ENCODE data around the gene ETV3. TPM values are rescaled to one million over a fixed set of nuclear protein-coding genes. Genes with fewer than 3 reads are reported as not detected.
A peak's percentile ranks its signal among the peaks of the same experiment; 100 is the strongest.

The ETV3 gene
- polyA plus RNA-seq, 10 donors: 13.1 to 20.7 (median 15.8) TPM

DNA sequence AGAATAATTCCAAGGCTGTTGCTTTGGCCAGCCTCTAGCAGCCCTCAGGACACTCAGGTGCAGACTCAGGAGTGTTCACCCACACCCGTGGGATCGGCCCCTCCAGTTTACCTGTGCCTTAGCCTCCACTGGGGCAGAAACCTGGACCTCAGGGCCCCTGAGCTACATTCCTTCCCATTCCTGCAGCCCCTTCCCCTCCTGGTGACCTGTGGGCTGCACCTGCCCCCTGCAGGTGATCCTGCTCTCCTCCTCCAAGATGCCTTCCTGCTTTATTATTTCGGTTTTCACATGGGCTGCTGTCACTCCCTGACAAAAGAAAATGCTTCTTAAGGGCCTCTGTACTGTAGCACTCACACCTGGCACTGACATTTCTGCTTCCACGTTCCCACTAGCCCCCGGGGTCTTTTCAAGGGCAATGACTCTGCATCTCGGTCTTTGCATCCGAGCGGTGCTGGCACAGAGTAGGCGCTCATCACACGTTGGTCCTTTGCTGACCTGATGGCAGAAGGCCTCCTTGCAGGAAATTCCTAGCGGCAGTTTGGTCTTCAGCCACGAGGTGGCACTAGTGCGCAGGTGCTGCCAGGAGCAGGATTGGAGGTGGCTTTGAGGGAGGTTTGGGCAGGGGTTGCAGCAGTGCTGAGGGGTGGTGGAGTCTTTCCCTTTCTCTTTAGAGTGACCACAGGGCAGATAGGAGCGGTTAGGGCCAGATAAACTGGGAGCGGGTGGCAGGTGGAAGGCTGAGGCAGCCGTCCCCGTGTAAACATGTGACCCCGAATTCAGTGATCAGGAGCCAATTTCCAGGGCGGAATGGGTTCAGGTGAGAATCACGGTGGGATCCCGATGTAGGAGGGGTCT lies 25.3 kb upstream of the ETV3 start:
- DNase-seq: peak in 2 of 3 donors; percentile 64 to 67

DNA sequence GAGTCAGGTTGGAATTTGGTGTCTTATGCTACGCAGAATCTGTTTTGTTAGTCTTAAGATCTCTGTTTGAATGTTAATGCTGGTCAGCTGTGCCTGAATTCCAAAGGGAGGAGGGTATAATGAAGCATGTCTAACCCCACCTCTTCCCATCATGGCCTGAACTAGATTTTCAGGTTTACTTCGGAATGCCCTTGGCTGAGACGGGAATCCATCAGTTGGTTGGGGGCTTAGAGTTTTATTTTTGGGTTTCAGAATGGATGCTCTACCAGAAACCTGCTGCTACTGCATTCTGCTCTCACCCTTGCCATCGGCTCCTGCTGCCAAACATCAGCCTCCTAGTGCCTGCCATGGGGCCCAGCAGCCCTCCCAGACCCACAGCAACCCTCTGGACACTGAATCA lies 24.1 kb upstream of the ETV3 start:
- no peak for DNase-seq

DNA sequence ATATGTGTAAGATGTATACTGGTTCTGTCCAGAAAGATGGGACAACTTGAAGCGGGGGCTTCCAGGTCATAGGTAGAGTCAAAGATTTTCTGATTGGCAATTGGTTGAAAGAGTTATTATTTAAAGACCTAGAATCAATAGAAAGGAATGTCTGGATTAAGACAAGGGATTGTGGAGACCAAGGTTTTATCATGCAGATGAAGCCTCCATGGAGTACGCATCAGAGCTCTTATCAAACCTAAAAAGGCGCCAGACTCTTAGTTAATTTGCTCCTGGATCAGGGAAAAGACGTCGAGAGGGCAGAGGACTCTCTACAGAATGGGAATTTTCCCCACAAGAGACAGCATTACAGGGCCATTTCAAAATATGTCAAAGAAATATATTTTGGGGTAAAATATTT lies 23.7 kb upstream of the ETV3 start:
- no peak for DNase-seq

DNA sequence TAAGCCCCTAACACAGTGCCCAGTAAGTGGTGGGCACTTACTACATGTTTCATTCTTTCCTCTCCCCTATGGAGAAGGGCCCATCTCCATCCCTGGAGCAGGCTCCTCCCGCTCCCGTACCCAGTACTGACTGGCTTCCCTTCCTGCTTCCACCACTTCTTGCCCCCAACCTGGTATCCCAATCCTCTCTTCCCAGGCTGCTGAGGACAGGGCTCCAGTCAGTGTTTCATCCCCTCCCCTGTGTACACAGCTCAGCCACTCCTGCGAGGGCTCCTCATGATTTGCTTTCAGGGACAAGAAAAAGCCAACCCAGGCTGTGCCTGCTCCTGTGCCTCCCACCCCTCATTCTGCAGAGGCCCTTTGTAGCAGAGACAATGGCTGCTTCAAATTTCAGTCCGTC lies 20.8 kb upstream of the ETV3 start:
- DNase-seq: no peak

DNA sequence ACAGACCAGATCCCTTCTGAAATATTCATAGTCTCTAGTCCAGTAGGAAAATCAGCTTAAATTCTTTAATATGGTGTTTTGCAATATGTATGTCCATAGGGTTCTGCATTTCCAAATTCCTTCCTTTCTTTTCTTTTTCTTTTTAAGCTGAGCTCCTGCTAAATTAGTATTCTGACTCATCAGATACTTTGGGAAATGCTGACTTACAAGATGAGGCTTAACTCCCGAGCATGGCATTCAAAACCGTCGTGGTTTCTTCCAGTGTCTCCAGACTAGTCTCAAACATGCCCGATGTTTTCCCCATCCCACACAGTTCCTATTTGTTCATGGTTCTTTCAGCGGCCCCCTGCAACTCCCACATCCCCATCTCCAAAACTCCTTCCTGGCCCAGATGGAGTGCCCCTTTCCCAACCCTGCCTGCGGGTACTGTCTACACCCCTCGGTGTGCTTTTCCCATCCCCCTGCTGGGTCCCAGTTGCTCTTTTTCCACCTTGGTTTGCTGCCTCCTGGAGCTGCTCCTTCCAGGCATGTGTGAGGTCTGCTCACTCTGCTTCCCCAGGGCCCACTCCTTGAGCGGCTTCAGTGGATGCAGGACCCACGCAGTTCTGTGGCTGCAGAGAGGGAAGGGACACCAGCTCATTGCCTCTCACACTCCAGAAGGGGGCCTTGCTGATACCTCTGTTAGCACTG lies 19.5 kb upstream of the ETV3 start:
- no peak for DNase-seq

DNA sequence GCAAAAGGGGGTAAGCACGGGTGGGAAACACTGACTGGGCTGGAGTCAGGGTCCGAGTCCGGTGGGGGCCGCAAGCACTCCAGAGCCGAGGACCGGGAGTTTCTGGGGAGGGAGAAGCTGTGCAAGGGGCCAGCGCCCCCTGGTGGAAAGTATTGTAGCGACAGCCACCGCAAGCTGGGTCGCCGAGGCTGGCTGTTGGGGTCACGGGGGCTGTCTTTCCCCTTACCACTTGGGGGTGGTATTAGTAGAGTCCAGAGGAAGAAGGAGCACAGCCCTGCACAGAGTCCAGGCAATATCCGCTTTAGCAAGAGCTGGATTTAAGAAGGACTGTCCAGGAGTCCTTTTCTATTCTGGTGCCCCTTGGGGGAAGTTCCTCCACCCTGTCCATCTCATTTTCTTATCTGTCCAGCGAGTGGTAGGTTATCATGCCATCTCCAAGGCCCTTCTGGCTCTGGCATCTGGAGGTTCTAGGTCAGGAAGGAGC lies 17.9 kb upstream of the ETV3 start:
- peak; percentile 49 to 86 (median 76) for DNase-seq

DNA sequence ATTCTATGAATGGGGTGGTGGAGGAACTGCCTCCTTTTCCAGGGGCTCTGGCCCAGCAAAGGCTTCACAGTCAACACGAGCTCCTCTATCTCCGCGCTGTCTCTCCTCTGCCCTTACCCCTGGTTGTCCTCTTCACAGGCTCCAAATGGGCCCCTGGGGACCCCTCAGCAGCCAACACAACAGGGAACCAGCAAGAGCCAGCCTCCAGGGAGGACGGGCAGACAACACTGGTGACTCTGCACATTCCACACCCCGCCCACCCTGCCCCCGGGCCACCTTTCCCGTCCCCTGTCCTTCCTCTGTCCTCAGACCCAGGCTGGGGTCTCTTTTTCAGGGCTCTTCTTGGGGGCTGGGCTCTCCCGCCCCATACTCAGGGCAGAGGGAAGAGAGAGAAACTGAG lies 17.5 kb upstream of the ETV3 start:
- DNase-seq: no peak

DNA sequence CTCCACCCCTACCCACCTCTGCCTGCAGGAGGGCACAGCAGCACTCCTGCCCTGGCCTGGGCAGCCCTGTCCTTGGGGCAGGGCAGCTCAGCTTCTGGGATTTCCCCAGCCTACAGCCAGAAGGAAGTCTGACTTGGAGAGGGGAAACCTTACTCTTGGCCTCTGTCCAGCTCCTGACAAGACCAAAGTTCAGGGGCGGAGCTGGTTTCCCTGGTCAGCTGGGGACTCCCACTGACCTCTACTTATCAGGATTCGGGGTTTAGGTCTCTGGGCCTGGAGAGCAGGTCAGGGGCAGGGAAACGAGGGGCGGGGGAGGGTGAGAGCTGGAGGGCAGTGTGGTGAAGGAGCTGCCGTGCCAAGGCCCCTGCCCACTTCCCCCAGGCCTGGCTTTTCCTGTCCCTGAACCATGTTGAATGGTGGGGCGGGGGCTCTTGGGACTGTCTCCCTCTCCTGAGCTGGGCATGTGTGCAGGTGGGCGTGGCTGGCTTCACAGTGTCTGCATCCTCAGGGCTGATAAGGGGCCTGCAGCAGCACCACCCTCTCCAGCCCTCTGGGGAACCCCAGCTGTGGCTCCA lies 16.8 kb upstream of the ETV3 start:
- DNase-seq: peak in 2 of 3 donors; percentile 40 to 66

DNA sequence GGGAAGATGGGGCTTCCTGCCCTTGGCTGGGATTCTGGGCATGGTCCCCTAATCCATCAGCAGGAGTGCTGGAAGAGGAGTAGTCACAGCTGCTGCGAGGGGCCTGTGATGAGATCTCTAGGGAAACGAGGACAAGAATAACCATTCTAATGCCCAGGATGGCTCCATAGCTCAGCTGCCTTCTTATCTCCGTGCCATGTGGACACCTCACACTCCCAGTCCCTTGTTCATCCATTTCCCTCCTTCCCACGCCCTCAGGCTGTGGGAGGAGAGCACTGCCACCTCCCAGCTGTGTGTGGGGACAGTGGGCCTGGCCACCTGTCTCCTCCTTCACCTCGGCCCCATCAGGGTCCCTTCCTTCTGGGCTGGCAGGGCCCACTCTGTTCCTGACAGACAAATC lies 16.1 kb upstream of the ETV3 start:
- no peak for DNase-seq

DNA sequence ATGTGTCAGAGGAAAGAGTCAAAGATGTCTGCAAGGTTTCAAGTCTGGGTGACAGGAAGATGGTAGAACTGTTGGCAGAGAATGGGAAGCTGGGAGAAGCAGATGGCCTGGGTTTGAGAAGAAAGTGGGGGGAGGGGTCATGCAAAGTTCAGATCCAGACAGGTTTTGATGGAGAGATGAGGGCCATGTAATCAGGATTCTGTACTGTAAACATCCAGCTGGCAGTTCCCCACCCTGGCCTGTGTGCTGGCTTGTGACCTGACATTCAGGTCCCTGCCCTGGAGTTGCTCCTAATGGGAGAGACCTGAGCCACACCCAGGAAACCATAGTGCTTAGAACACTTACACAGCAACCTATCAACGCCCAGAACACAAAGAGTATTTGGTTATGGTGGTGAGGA lies 15.6 kb upstream of the ETV3 start:
- DNase-seq: no peak

DNA sequence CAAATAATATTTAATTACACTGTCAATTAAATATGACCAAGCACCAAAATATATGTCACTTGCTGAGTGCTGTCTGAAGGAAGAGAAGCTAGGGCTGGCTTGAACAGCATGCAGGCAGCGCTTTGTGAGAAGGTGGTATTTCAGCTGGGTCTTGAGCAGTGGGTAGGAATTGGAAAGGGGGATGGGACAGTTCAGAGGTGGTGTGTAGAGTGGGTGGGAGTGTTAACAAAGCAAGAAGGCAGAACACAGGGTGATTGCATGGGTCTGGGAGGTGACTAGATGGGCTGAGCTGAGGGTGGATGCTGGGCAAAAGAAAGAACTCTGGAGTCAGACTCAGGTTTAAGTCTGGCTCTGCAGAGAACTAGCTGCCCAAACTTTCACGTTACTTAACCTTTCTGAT lies 14.3 kb upstream of the ETV3 start:
- no peak for DNase-seq

DNA sequence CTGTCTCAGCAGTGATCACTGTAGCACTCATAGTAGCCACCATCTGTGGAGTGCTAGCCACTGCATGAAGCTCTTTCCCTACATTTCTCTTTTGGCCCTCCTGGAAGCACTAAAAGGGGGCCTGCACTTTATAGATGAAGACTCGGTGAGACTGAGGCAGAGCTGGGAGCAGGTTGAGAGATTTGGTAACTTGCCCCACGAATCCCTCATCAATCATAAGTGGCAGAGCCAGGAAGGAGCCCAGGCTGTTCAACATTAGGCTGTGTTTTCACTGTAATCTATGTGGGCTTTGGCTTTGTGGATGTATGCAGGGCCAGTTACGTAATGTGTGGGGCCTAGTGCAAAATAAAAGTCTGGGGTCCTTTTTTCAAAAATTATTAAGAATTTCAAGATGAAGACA lies 13.3 kb upstream of the ETV3 start:
- DNase-seq: no peak

DNA sequence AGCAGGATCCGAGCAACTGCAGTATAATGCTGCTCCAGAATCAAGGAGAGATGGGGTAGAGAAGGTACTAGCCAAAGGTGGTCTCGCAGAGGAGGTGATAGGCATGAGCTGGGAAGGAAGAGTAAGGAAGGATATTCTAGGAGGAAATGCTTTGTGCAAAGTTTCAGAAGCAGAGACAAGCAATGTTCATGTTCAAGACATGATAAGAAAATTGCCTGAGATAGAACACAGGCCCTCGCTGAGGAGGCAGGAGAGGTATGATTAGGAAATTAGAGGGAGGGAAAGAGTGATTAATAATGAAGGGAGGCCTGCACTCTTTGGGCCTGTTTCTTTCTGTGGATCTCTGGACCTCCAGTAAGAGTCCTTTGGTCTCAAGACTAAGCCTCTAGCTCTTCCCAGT lies 12.9 kb upstream of the ETV3 start:
- DNase-seq: no peak

DNA sequence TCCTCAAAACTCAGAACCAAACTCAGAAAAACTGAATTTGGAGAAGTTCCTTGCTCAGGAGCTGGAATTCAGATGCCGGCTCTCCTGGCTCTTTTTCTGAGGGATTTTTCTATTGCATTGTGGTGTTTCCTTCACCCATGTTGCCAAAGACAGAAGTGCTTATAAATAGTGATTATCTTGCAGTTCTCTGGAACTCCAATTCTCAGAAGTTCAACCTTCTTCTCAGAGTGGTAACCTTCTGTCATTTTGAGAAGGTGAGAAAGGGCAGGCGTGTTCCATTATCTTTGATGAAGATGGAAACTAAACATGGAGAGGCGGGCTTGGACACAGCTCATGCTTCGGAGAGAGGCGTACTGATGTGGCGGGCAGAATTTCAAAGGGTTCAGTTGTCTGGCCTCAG lies 12.4 kb upstream of the ETV3 start:
- DNase-seq: no peak

DNA sequence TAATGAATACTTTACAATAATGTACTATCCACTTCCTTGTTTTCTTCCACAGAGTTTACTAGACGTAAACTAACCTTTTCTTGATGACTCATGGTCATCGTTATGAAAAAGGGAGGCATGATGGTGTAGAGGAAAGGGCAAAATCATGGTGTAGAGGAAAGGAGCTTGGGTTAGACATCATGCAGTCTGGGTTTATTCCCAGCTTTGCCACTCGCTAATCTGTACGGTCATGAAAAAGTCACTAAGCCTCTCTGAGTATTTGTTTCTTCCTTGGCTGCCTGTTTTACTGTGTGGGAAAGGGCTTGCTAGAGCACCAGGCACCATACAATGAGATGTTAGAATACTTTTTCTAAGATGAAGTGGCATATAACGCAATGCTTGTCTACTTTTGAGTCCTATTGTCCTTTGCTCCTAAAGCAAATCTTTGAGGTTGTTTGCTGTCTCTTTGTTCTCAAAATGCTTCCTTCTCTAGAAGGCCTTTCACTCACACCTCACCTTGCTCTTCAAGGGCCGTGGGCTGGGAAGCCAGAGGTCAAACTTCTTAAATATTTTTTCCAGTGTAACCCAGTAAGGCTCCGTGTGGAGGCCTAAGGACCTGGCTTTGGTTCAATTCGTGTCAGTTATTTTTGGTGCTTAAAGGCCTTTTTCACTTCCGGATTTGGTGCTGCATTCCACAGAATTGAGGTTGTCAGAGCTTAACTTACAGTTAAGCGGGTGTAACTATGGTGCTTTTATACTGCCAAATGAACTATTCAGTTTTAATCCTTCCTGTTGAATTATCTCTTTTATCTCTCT lies 9.9 kb upstream of the ETV3 start:
- DNase-seq: no peak

DNA sequence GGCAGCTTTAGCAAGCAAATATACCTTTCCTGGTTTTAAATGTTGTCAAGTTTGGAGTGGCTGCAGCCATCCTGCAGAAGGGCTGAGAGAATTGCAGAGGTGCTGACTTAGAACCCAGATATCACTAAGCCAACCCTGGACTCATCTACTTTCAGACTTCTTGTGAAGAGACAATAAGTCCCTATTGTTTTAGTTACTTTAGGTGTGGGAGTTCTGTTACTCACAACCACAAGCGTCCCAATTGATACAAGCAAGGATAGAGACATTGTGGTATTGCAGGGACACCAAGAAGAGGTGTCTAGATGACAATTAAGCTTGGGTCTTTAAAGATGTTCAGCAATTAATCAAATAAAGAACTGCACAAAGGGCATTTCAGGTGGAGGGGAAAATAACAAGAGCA lies 8.8 kb upstream of the ETV3 start:
- DNase-seq: no peak

DNA sequence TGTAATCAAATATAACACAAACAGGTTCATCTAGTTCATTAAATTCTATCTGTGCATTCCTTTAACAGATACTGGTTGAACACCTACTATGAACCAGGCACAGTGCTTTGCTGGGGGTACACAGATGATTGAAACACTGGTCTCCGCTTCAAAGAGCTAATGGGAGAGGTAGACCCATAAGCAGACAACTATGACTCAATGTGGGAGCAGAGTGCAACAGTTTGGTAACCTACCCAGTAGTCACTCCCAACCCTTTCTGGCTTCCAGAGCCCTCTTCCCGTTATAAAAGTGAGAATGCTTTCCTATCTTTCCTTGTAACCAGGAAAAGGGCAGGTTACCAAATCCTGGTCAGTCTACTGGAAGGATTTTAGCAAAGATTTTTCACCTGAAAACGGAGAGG lies 8.0 kb upstream of the ETV3 start:
- DNase-seq: no peak

DNA sequence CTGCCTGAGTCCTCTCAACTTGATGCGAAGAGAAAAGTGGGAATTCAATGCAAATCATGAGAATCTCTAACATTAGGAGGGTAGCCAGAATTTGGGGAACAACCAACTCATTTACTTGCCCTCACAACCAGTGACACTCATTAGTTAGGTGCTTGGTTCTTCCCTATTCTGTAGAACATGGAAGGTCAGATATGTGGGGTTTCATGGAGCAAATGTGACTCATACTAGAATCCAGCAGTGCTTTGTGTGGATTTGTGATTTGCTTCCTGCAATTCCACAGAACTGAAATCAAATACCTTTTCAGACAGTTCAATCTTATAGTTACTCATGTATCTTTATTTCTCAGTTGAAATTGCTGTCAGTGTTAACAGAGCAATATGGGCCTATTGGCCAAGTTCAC lies 6.9 kb upstream of the ETV3 start:
- no peak for DNase-seq

DNA sequence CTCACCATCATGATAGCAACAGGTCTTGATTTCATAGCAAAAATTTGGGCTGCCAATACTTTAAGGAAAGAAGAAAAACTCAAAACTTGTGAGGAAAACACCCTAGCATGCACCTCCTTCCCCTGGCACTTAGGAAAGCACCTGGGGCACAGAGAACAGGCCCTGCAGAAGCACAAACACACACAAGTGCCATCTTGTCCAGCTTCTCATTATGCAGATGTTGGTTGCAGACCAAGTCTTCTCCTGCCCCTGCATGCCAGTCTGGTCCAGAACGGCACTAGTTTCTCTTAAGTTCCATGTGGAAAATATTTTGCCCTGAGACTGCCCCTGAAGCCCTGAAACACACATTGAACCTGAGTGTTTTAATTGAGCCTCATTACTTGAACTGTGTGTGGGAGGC lies 6.3 kb upstream of the ETV3 start:
- no peak for DNase-seq

DNA sequence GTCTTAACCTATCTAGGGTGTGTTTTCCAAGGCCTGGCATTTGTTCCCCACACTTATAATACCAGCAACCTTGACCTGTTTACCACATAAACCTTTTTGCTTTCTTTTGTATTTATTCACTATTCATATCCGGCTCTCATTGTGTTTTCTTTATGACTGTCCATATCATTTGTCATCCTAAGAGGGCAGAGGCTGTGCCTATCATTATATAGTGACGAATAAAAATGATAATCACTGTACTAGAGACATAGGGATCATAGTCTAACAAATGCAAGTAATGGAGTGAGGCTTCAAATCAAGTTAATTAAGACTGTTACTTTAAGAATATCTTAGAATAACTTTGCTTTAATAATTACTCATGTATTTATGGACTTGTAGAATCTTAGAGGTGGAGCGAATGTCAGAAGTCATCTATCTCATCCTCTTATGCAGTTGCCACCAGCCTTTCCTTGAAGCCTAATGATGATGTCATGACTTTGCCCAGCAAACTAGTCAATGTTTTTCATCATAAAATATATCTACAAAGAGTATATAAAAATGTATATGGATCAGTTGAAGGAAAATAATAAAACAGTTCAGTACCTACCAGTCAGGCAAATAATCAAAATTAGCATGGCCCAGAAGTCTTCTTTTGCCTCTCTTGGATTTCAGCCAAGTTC lies 4.7 kb upstream of the ETV3 start:
- DNase-seq: no peak

DNA sequence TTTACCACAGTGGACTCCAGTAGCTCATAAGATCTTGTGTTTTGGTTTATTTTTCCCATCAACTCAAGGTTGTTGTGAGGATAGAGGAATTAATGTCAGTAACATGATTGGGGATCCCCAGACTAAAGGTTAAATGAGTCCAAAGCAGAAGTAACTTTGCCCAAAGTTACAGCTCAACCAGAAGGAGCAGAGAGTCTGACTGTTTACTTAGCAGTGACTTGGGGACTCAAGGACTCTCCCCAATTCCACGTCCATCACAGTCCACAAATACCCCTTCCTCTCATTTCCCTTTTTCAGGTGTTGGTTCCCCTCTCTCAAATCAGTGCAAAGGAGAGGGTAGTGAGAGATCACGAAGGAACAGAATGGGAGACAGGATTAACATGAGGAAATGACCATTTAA lies 4.0 kb upstream of the ETV3 start:
- DNase-seq: no peak

All from muscle of back (tissue), 11 donors.